Stimulated activated CD4-positive, alpha-beta T cell treated with anti-CD3 and anti-CD28 coated beads, TNF-alpha, amount 100 ng/mL, for 1 hour (primary cell): ENCODE results near the gene VPS11.
A peak's percentile ranks its signal among the peaks of the same experiment; 100 is the strongest.

ENCODE experiments used
- DNase-seq, 3 donors: peaks; one replicate each; pipeline ENCODE4 v3.0.0-alpha.2; 2020; ENCODE audit warnings: low read depth in 3 of 3, low spot score in 1 of 3

VPS11 gene

DNA sequence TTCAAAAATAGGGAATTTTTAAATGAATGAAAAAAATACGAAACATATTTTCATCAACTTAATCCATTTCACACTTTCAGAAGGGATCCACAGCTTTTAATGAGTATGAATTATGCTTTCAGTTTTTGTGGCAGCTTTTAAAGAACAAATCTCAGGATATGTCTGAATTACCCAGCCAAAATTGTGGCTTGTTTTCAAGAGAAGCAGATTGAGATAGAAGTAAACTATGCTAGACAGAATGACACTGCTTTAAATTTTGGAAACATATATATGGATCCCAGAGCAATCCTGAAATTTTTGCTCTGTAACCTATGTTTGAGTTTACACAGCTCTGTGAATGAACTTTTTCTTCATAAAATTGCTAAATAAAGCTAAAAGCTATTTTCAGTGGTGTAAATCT, 51.3 kb downstream of the VPS11 start:
- no peak for DNase-seq

DNA sequence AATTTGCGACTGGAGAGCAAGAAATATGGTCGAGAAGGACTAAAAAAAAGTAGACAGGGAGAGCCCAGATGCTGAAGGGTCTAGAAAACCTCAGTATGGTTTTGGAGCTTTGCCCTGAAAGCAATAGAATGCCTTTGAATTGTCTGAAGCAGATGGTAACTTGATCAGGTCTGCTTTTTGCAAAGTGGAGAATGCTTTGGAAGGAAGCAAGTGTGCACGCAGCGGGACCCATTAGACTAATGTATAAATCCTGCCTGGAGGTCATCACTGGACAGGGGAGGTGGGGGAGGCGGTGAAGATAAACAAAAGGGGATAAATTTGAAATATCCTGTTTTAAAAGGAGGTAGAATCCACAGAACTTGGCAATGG, 53.0 kb downstream of the VPS11 start:
- no peak for DNase-seq

DNA sequence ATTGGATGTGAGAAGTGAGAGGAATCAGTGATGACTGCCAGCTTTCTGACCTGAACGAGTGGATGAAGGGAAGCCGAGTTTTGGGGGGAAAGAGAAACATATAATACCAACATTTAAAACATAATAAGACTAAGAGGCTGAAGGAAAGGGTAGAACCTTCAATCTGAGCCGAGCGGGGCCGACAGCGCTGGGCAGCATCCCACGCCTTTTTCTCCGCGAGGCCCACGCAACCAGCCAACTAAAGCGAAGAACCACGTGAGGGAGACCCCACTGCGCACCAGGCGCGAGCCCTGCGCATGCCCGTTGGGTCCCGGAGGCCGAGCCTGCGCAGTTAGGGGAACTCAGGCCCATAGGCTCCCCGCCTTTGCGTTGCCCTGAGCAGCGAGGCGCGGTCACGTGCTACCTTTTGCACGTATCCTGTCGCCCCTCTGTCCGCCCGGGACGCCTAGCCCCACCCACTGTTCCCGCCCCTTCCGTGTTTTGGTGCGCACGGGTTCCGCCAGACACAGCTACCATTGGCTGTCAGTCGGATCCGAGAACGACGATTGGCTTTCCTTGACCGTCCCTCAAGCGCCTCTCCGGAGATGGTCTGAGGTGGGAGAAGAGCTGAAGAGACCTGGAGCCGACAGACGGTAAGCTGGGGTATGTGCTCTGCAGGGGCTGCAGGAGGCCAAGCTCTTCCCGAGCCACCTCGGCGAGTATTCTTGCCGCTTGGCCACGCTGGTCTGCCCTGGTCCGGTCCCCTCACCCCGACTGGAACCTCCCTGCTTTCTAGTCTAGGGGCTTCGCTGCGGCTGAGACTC, 53.6 kb downstream of the VPS11 start, which contains the start of gene HINFP:
Gene HINFP (plus strand): TSS at position 573 of the 803 bp plus-strand sequence. CDS start 5,365 bp downstream, outside the sequence.
- DNase-seq, result peak; percentile 99

DNA sequence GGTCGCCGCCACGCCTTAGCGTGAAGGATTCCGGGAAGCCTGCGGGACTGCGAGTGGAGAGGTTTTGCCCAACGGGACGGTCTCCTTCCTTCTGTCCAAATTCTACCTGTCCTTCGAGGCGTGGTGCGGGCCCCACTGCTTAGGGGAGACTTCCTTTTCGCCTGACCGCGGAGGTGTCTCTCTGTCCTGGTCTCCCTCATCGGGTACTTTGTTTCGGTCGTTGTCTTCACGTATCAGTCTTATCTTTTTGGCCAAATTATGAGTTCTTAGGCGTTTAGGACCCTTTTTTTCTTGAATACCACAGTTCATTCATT, 54.1 kb downstream of the VPS11 start:
- DNase-seq, result no peak

DNA sequence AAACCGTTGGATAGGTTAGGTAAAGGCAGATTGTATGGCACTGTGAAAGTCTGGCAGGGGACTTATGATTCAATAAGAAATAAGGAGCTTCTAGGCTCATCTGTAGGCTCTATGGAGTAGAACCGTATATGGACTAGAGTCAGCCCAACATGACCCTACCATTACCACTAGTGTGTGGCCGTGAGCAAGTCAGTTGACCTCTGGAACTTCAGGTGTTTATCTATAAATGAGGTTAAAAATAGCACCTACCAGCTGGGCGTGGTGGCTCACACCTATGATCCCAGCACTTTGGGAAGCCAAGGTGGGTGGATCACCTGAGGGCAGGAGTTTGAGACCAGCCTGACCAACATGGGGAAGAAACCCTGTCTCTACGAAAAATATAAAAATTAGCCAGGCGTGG, 58.2 kb downstream of the VPS11 start:
- DNase-seq, result no peak

DNA sequence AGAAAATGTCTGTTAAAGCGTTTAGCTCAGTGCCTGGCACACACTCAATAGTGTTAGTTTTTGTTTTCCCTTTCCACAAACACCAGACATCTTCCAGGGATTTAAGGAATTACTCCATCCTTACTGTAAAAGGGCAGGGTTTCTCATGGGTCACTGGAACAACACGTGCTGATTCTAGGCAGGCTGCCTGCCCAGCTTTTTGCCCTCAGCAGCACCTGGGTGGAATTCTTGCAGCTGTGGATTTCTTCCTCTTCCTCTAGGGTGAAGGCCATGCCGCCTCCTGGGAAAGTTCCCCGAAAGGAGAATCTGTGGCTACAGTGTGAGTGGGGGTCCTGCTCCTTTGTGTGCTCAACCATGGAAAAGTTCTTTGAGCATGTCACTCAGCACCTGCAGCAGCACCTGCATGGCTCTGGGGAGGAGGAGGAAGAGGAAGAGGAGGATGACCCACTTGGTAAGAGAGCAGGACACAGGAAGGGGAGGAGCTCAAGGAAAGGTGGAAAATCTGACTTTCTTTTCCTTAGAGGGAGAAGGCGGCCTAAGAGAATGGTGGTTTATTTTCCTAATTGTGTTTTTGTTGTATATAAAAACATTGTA, 59.2 kb downstream of the VPS11 start:
- DNase-seq, result no peak

DNA sequence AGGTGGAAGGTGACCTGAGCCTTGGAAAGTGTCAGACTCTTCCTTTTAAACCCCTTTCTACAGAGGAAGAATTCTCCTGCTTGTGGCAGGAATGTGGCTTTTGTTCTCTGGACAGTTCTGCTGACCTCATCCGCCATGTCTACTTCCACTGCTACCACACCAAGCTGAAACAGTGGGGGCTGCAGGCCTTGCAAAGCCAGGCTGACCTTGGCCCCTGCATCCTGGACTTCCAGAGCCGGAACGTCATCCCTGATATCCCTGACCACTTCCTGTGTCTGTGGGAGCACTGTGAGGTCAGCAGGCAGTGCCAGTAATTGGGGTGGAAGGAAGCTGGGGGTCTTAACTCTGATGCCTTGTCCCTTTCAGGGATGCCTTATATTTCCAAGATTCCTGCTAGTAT, 63.0 kb downstream of the VPS11 start:
- DNase-seq, result no peak
